ENCODE data around the gene GRIK3. TPM values are rescaled to one million over a fixed set of nuclear protein-coding genes. Genes with fewer than 3 reads are reported as not detected.

GRIK3 gene
- total RNA-seq, 6 experiments from 2014 or later: not detected

DNA sequence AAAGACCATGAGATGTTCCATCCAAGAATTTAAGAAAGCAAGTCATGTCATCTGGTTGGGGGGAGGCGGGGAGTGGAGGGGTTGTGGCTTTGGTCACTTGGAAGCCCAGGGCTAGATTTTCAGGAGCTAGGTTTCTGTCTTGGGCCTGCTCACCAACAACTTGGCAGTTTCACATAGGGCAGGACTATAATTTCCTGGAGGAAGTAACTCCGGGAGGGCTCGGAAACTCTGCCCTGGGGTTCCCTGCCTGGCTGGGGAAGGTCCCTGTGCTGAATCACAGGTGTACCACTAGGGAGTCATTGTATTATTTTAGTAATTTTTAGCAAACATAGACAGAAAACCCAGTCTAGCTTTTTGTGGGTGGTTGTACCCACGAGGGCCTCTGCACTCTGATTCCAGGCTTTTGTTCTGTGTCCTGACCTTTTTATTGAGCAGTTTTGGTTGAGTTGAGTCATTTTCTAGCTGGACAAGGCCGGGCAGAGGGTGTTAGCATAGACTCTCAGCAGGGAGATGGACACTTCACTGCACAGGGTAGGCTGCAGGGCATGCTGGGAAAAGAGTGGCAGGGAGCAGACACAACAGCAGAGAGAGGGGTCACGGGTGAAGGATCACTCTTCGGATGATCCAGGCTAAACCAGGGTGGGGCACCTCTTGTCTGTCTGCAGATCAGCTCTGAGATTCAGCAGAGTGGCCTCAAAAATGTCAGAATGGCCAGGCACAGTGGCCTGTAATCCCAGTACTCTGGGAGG lies 144.7 kb downstream of the GRIK3 start:
- DNase-seq: no peak
- H3K4me1 Mint-ChIP-seq (ENCODE audit: low read depth): no peaks in the 10 kb centered on the region
- peaks cover 26% of the 10 kb centered on the region for H3K9me3 Mint-ChIP-seq
- TF ChIP-seq, protein P1, sequence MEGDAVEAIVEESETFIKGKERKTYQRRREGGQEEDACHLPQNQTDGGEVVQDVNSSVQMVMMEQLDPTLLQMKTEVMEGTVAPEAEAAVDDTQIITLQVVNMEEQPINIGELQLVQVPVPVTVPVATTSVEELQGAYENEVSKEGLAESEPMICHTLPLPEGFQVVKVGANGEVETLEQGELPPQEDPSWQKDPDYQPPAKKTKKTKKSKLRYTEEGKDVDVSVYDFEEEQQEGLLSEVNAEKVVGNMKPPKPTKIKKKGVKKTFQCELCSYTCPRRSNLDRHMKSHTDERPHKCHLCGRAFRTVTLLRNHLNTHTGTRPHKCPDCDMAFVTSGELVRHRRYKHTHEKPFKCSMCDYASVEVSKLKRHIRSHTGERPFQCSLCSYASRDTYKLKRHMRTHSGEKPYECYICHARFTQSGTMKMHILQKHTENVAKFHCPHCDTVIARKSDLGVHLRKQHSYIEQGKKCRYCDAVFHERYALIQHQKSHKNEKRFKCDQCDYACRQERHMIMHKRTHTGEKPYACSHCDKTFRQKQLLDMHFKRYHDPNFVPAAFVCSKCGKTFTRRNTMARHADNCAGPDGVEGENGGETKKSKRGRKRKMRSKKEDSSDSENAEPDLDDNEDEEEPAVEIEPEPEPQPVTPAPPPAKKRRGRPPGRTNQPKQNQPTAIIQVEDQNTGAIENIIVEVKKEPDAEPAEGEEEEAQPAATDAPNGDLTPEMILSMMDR (IDR thresholded peaks at IDR 0.05): no peak
- no peak overlapping the region for H3K4me3 Mint-ChIP-seq
- no peak overlapping the region for H3K27ac Mint-ChIP-seq
- no peaks in the 10 kb centered on the region for H3K36me3 Mint-ChIP-seq (ENCODE audit: low read depth)
- no peaks in the 10 kb centered on the region; the same call in 1 of the 2 replicates for H3K27me3 Mint-ChIP-seq (ENCODE audit: insufficient read depth)

DNA sequence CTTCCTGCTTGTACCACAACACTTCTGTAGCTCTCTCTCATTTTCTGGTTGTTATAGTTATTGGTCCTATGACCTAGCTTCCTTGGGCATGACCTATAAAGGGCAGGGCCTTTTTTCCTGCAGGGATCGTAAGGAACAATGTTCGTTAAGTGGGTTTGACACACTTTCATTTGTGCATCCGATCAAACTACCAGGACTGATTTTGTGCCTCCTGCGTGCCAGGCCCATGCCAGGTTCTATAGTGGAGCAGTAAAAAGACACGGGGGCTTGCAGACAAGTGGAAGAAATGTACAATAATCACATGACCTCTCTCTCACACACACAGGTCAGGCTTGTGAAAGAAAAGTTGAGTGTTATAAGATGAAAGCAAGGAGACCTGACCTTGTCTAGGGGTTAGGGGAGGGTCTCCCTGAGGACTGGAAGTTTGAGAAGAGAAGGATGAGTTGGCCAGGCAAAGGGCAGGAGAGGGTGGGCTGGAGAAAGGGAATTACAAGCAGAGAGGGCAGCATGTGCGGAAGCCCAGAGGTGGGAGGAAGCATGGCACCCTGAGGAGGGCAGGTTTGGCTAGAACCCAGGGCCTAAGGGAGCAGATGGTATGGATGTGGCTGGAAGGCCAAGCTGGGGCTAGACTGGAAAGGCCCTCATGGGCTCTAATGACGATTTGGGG lies 145.4 kb downstream of the GRIK3 start:
- H3K4me3 Mint-ChIP-seq: no peak overlapping the region
- H3K27me3 Mint-ChIP-seq (ENCODE audit: insufficient read depth): no peaks in the 10 kb centered on the region; the same call in 1 of the 2 replicates
- H3K4me1 Mint-ChIP-seq (ENCODE audit: low read depth): no peaks in the 10 kb centered on the region

DNA sequence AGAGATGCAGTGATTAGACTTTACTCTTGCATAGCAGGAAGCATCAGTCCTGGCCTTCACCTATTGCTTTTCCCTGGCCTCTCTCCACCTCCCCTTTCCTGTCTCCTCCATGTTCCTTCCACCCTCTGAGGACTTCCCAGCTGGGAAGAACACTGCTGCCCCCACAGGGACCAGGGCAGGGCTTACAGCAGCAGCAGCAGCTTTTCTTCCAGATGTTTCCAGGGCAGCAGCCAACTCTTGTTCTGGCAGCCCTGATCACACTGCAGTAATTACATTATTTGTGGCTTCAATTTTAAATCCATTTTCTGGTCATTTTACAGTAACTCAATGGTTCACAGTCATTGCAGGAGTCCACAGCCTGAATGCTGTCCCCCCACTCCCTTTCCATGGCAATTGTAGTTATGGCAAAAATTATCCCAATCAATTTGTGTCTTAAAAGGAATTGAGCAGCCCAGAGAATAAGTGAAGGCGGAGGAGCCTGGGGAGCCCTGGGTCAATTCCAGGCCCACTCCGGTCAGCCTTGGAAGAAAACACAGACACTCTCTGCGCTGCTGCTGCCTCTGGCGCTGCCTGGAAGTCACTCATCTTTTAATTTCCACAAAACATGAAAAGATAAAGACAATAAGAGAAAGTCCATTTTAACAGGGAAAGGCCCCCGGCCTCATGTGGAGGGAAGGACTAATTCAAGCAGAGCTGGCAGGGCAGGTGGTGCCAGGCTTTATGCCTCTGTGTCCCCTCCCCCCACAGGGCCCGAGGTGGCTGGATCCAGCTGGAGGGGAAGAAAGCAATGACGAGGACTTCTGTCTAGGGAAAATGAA lies 148.6 kb downstream of the GRIK3 start:
- TF ChIP-seq, protein P1 (IDR thresholded peaks at IDR 0.05): no peak
- H3K27ac Mint-ChIP-seq: no peak overlapping the region
- no peak for DNase-seq
- H3K36me3 Mint-ChIP-seq (ENCODE audit: low read depth): no peaks in the 10 kb centered on the region
- no peaks in the 10 kb centered on the region; the same call in 1 of the 2 replicates for H3K27me3 Mint-ChIP-seq (ENCODE audit: insufficient read depth)
- no peaks in the 10 kb centered on the region for H3K4me1 Mint-ChIP-seq (ENCODE audit: low read depth)
- peaks cover 40% of the 10 kb centered on the region for H3K9me3 Mint-ChIP-seq
- H3K4me3 Mint-ChIP-seq: no peak overlapping the region

More for the DNA sequence above, 145.4 kb downstream of the GRIK3 start:
- H3K36me3 Mint-ChIP-seq (ENCODE audit: low read depth): no peaks in the 10 kb centered on the region
- H3K27ac Mint-ChIP-seq: no peak overlapping the region
- DNase-seq: no peak
- TF ChIP-seq, protein P1 (IDR thresholded peaks at IDR 0.05): no peak
- H3K9me3 Mint-ChIP-seq: peaks cover 26% of the 10 kb centered on the region

DNA sequence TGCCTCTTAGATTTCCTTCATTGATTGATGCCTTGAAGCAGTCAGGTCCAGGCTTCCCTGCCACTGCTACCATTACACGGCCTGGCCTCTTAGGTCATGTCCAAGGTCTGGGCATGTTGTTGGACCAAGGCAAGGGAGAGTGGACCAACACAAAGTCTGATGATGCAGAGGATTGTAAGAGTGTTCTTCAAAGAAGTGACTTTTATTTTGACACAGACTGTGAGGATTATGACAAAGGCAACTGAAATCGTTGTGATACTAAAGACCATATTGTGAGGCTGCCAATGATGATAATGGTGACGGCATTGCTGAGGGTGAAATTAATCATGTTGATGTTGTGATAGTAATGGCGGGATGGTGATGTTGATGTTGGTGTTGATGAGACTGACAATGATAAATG lies 149.5 kb downstream of the GRIK3 start:
- Mint-ChIP-seq H3K27ac (no peak overlapping the region), H3K4me3 (no peak overlapping the region), H3K36me3 (ENCODE audit: low read depth) (no peaks in the 10 kb centered on the region), H3K9me3 (peaks cover 43% of the 10 kb centered on the region), H3K27me3 (ENCODE audit: insufficient read depth) (no peaks in the 10 kb centered on the region), H3K4me1 (ENCODE audit: low read depth) (no peaks in the 10 kb centered on the region)
- DNase-seq: no peak
- TF ChIP-seq, protein P1 (IDR thresholded peaks at IDR 0.05): no peak

DNA sequence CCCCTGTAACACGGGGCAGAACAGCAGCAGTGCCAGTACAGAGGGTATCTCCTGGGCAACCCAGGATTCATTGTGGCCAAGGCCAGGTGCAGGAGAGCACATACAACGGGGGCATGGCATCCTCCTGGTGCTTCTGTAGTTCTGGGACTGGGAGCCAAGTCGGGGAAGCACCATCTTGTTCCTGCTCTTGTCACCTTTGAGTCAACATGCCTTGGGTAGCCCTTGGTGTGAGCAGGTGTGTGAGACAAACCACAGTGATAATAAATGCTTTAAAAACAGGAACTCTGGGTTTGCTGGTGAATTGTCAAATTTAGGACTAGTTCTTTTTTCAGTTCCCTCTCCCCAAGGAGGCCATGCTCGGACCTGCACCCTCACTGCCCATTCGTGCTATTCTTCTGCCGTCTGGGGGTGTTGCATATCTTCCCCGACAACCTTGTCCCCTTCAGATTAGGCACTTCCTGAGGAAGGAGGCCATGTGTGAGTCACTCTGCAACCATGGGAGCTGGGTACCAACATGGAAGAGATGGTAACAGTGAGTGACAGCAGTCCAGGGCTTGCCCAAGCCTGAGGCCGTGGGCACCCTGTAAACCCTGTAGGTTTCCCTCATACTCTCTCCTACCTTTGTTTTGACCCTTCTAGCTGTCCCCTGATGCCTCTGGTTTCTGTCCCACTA lies 150.2 kb downstream of the GRIK3 start:
- Mint-ChIP-seq H3K9me3 (peaks cover 43% of the 10 kb centered on the region), H3K27me3 (ENCODE audit: insufficient read depth) (no peaks in the 10 kb centered on the region), H3K4me1 (ENCODE audit: low read depth) (no peaks in the 10 kb centered on the region), H3K4me3 (no peak overlapping the region), H3K27ac (no peak overlapping the region), H3K36me3 (ENCODE audit: low read depth) (no peaks in the 10 kb centered on the region)
- TF ChIP-seq, protein P1 (IDR thresholded peaks at IDR 0.05): no peak
- no peak for DNase-seq

All from HFFc6 (cell line).